AG04450 (cell line): ENCODE data around the gene WASL. TPM values are rescaled to one million over a fixed set of nuclear protein-coding genes. Genes with fewer than 3 reads are reported as not detected.

ENCODE experiments used
- CTCF ChIA-PET: fragments of 300-600, 350-600 bp; formaldehyde crosslinking; extraction: SDS; loops from one replicate; lab custom pipeline; 2022; ENCODE audit warnings: antibody characterized with exemption, inconsistent platforms; lab: Charles Lee
- POLR2A ChIA-PET: fragments of 350-600 bp; formaldehyde crosslinking; extraction: SDS; loops from one replicate; lab custom pipeline; 2021; ENCODE audit warnings: antibody characterized with exemption, inconsistent platforms; lab: Yijun Ruan, JAX
- DNase-seq: peaks from one replicate; pipeline ENCODE4 v3.0.0-alpha.2; 2011; ENCODE audit warnings: low read depth, low spot score
- H3K27ac ChIP-seq: one replicate; pipeline ENCODE4 v1.5.1; 2012; ENCODE audit warnings: low read depth, low read length, control low read depth
- H3K27me3 ChIP-seq: one replicate; pipeline ENCODE4 v1.6.0; 2012; ENCODE audit warnings: low read length; ENCODE audit not compliant: control insufficient read depth, insufficient read depth
- H3K4me3 ChIP-seq: 2 replicates; pipeline ENCODE4 v1.5.1; 2011; ENCODE audit warnings: mild to moderate bottlenecking, low read depth, low read length, control low read depth
- H3K9me3 ChIP-seq: 2 replicates; pipeline ENCODE4 v1.5.1; 2012; ENCODE audit warnings: low read length; ENCODE audit not compliant: control insufficient read depth, insufficient read depth
- polyA plus RNA-seq: library from polyadenylated mRNA; depleted of rRNA; stranded (reverse); fragments of >200 nt; gene quantifications from 2 replicates; pipeline ENCODE4 v1.2.3, GENCODE V29; 2011
- TF ChIP-seq, protein P1 (sequence below): IDR thresholded peaks from 2 replicates; pipeline ENCODE4 v1.5.1; 2011; ENCODE audit warnings: low read depth, low read length, control low read depth, inconsistent platforms

Gene WASL
- polyA plus RNA-seq, 1 experiment = 11.9 TPM

- DNase-seq = no peak
- Histone ChIP-seq H3K9me3 (no peaks in the 10 kb centered on the region), H3K4me3 (peak overlapping the region; percentile 81), H3K27me3 (no peaks in the 10 kb centered on the region), H3K27ac (no peak overlapping the region)
- TF ChIP-seq, protein P1, sequence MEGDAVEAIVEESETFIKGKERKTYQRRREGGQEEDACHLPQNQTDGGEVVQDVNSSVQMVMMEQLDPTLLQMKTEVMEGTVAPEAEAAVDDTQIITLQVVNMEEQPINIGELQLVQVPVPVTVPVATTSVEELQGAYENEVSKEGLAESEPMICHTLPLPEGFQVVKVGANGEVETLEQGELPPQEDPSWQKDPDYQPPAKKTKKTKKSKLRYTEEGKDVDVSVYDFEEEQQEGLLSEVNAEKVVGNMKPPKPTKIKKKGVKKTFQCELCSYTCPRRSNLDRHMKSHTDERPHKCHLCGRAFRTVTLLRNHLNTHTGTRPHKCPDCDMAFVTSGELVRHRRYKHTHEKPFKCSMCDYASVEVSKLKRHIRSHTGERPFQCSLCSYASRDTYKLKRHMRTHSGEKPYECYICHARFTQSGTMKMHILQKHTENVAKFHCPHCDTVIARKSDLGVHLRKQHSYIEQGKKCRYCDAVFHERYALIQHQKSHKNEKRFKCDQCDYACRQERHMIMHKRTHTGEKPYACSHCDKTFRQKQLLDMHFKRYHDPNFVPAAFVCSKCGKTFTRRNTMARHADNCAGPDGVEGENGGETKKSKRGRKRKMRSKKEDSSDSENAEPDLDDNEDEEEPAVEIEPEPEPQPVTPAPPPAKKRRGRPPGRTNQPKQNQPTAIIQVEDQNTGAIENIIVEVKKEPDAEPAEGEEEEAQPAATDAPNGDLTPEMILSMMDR = no peak
- CTCF ChIA-PET = interaction anchor here (1.1 kb wide), 1 partner anchor 57 kb away, joined by 3 read pairs; no protein-coding TSS in a partner anchor
- POLR2A ChIA-PET = interaction anchor here (2.7 kb wide), 1 partner anchor 19 kb away, joined by 32 read pairs; no protein-coding TSS in a partner anchor
Measured at GRCh38 chr7:123746931-123747488, 1.8 kb downstream of the WASL start.

DNA sequence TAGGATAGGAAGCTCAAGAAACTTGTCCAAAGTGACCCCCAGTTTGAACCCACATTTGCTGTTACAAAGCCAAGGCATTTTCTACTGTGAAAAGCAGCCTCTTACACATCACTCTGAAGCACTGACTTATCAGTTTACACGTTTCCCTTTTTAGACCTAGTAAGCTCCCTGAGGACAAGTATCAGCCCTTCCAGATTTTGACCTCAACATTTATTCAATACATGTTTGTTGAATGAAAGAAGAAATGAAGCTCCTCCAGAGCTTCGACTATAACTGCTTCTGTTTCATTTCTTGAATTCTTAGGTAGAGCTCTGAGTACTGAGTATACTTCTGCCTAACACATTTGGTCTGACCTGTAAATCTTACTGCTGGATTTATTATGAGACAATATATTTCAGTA lies 2.7 kb downstream of the WASL start:
- Histone ChIP-seq H3K27me3 (no peaks in the 10 kb centered on the region), H3K9me3 (no peaks in the 10 kb centered on the region), H3K27ac (no peak overlapping the region), H3K4me3 (0 out of 2 replicates have a peak overlapping the region, but pooled peaks have one; percentile 14)
- TF ChIP-seq, protein P1 = no peak
- CTCF ChIA-PET = interaction anchor here (0.8 to 1.6 kb wide), 4 partner anchors 30 to 64 kb away, joined by 3 to 9 read pairs (median 4); no protein-coding TSS in a partner anchor
- POLR2A ChIA-PET = interaction anchor here (1.1 kb wide), 1 partner anchor 63 kb away, joined by 3 read pairs; no protein-coding TSS in a partner anchor
- DNase-seq = no peak

DNA sequence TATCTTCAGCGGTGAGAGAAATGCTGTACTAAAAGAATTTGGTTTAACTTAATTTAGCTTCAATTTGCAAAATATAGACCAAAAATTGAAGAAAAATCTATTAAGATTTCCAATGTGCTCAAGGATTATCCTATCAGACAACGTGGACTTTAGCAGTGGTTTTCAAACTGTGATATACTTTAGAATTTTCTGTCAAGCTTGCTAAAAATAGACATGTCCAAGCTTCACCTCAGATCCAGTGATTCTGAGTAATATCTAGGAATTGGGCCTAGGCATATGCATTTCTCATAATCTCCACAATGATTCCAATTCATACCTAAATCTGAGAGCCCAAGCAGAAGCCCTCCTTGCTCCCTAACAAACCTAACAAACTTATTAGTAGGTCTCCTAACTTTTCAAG lies 3.4 kb downstream of the WASL start:
- H3K9me3 ChIP-seq = no peaks in the 10 kb centered on the region
- no peak overlapping the region for H3K4me3 ChIP-seq
- no peak overlapping the region for H3K27ac ChIP-seq
- no peak for DNase-seq
- CTCF ChIA-PET = interaction anchor here (0.8 to 1.6 kb wide), 4 partner anchors 31 to 63 kb away, joined by 3 to 9 read pairs (median 4); no protein-coding TSS in a partner anchor
- TF ChIP-seq, protein P1 = no peak
- H3K27me3 ChIP-seq = no peaks in the 10 kb centered on the region
- POLR2A ChIA-PET = interaction anchor here (1.1 kb wide), 1 partner anchor 63 kb away, joined by 3 read pairs; no protein-coding TSS in a partner anchor

DNA sequence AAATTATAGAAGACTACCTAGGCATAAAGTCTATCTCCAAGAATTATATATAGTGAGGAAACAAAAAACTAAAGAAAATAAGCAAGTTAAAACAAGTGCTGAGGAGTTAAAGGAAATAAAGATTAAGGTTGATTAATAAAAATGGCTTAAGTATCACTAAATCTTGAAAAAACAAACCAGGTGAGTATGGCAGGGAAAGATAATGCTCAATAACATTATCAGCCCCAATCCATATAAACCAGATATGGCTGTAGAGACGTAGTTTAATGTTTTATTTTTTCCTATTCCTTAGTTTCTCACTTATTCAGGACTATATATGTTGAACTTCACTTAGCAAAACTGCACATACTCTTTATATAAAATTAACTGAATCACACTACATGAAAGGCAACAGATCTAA lies 4.4 kb downstream of the WASL start:
- TF ChIP-seq, protein P1 = no peak
- H3K27me3 ChIP-seq = no peaks in the 10 kb centered on the region
- H3K9me3 ChIP-seq = no peaks in the 10 kb centered on the region
- no peak overlapping the region for H3K4me3 ChIP-seq
- DNase-seq = no peak
- ChIA-PET CTCF (interaction anchor here (1.4 kb wide), 1 partner anchor 121 kb away, joined by 5 read pairs; no protein-coding TSS in a partner anchor), POLR2A (no interaction called here)
- no peak overlapping the region for H3K27ac ChIP-seq

DNA sequence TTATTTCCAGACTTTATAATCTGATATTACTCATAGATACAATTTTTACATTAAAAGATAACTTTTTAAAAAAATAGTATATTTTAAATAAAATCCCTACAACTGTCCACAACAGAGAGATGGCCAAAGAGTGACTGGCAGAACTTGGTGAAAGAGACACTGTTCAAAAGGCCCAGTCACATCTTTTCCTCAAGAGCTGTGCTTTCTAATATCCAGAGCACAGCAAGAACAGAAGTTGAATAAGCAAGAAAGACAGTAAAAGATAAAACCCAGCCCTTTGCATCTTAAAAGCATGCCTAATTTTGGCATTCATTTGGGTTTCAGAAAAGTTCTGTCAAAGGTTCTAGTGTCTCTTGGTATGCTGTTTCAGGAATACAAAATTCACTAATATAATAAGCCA lies 6.9 kb downstream of the WASL start:
- Histone ChIP-seq H3K27ac (no peak overlapping the region), H3K9me3 (no peaks in the 10 kb centered on the region), H3K27me3 (no peaks in the 10 kb centered on the region), H3K4me3 (no peak overlapping the region)
- ChIA-PET POLR2A (no interaction called here), CTCF (interaction anchor here (1.0 kb wide), 1 partner anchor 59 kb away, joined by 4 read pairs; no protein-coding TSS in a partner anchor)
- DNase-seq = no peak
- TF ChIP-seq, protein P1 = no peak
